Esophagus muscularis mucosa (tissue), 4 donors: ENCODE results near the gene BAIAP2. TPM values are rescaled to one million over a fixed set of nuclear protein-coding genes. Genes with fewer than 3 reads are reported as not detected.

ENCODE experiments used
- DNase-seq: peaks from one replicate; pipeline ENCODE4 v3.0.0-alpha.2; 2017; ENCODE audit errors: extremely low spot score
- H3K27ac ChIP-seq, 4 donors: fragments of 200-600 bp; sonication (generic); replicated peaks in 1 of 4; 1 replicate in 3 of 4; 2 replicates in 1 of 4; pipeline ENCODE4 v1.5.1; 2016 to 2019; ENCODE audit warnings: mild to moderate bottlenecking in 1 of 4
- H3K27me3 ChIP-seq, 4 donors: fragments of 200-600 bp; sonication (generic); one replicate each; pipeline versions ENCODE4 v1.5.1 to v1.6.0; 2016 to 2019
- H3K36me3 ChIP-seq, 4 donors: fragments of 200-600 bp; sonication (generic); one replicate each; pipeline ENCODE4 v1.5.1; 2016 to 2019
- H3K4me1 ChIP-seq, 4 donors: fragments of 200-600 bp; sonication (generic); one replicate each; pipeline ENCODE4 v1.5.1; 2016 to 2019
- H3K4me3 ChIP-seq, 4 donors: fragments of 200-600 bp; sonication (generic); 1 replicate in 2 of 4; 2 replicates in 2 of 4; pipeline ENCODE4 v1.5.1; 2016 to 2019; ENCODE audit warnings: mild to moderate bottlenecking in 4 of 4, moderate library complexity in 1 of 4
- H3K9me3 ChIP-seq, 4 donors: fragments of 200-600 bp; sonication (generic); 1 replicate in 3 of 4; 2 replicates in 1 of 4; pipeline ENCODE4 v1.5.1; 2016 to 2019
- EP300 ChIP-seq: sonication (generic); formaldehyde crosslinking; IDR thresholded peaks from one replicate; pipeline ENCODE4 v1.6.1; 2017; ENCODE audit warnings: antibody characterized with exemption
- POLR2A ChIP-seq: fragments of 450-650 bp; IDR thresholded peaks from one replicate; pipeline ENCODE4 v1.6.1; 2017; ENCODE audit warnings: antibody characterized with exemption, moderate library complexity, mild to moderate bottlenecking, low read depth
- POLR2AphosphoS5 ChIP-seq, 2 donors: sonication (generic); formaldehyde crosslinking; IDR thresholded peaks; one replicate each; pipeline ENCODE4 v1.6.1; 2017; ENCODE audit warnings: antibody characterized with exemption in 2 of 2
- WGBS: methylation state at CpG from one replicate; pipeline ENCODE4 v1.1.5; 2018; 5-methylcytosine and 5-hydroxymethylcytosine counted together
- intact Hi-C: fragments of 100-400 bp; cut with DNase I; formaldehyde crosslinking; loops from one replicate; pipeline ENCODE4 v1.15.1; 2023
- total RNA-seq, 4 donors: library from RNA; depleted of rRNA; stranded (reverse); fragments of >200 nt; gene quantifications; one replicate each; pipeline versions ENCODE4 v1.1.0 to v1.2.1, GENCODE V29; 2016
- TF ChIP-seq, protein P1 (sequence below), 3 experiments: fragments of 200-600 bp in 2 of 3; fragments of 450-650 bp in 1 of 3; sonication (generic) in 2 of 3; IDR thresholded peaks; one replicate each; pipeline ENCODE4 v1.5.1; 2017 to 2019; ENCODE audit warnings: antibody characterized with exemption in 3 of 3, mild to moderate bottlenecking in 2 of 3, moderate library complexity in 1 of 3

The BAIAP2 gene
- total RNA-seq, 4 donors from 2014 or later, result 31.1 to 54.5 (median 36.7) TPM

- TF ChIP-seq, protein P1, sequence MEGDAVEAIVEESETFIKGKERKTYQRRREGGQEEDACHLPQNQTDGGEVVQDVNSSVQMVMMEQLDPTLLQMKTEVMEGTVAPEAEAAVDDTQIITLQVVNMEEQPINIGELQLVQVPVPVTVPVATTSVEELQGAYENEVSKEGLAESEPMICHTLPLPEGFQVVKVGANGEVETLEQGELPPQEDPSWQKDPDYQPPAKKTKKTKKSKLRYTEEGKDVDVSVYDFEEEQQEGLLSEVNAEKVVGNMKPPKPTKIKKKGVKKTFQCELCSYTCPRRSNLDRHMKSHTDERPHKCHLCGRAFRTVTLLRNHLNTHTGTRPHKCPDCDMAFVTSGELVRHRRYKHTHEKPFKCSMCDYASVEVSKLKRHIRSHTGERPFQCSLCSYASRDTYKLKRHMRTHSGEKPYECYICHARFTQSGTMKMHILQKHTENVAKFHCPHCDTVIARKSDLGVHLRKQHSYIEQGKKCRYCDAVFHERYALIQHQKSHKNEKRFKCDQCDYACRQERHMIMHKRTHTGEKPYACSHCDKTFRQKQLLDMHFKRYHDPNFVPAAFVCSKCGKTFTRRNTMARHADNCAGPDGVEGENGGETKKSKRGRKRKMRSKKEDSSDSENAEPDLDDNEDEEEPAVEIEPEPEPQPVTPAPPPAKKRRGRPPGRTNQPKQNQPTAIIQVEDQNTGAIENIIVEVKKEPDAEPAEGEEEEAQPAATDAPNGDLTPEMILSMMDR (IDR thresholded peaks at IDR 0.05), result no peak
- no peak for TF ChIP-seq EP300
- no peak for TF ChIP-seq POLR2AphosphoS5 (IDR thresholded peaks at IDR 0.05)
- no peak for TF ChIP-seq POLR2A
- Histone ChIP-seq H3K9me3 (no peaks in the 10 kb centered on the region), H3K27ac (no peak overlapping the region), H3K36me3 (peaks cover 13 to 83% (median 56%) of the 10 kb centered on the region in 4 donors), H3K27me3 (no peaks in the 10 kb centered on the region), H3K4me3 (no peak overlapping the region), H3K4me1 (peaks cover 7 to 23% (median 17%) of the 10 kb centered on the region in 4 donors)
- intact Hi-C loops, result no loop called here
- no peak for DNase-seq
- 78% methylated on average over 14 of the region's 19 CpGs for WGBS
Observed at GRCh38 chr17:81114351-81115093, 79.6 kb downstream of the BAIAP2 start.

- no peak for DNase-seq
- Histone ChIP-seq H3K36me3 (peaks cover 7 to 76% (median 50%) of the 10 kb centered on the region in 4 donors), H3K27me3 (no peaks in the 10 kb centered on the region), H3K4me1 (peaks cover 10 to 30% (median 22%) of the 10 kb centered on the region in 4 donors), H3K4me3 (no peak overlapping the region), H3K9me3 (no peaks in the 10 kb centered on the region), H3K27ac (no peak overlapping the region)
- intact Hi-C loops, result no loop called here
- TF ChIP-seq POLR2AphosphoS5 (IDR thresholded peaks at IDR 0.05), result no peak
- TF ChIP-seq EP300, result no peak
- no peak for TF ChIP-seq POLR2A
- TF ChIP-seq, protein P1 (IDR thresholded peaks at IDR 0.05), result no peak
- 92% methylated on average over 2 of the region's 11 CpGs for WGBS
Observed at GRCh38 chr17:81115219-81115618, 80.3 kb downstream of the BAIAP2 start.

DNA sequence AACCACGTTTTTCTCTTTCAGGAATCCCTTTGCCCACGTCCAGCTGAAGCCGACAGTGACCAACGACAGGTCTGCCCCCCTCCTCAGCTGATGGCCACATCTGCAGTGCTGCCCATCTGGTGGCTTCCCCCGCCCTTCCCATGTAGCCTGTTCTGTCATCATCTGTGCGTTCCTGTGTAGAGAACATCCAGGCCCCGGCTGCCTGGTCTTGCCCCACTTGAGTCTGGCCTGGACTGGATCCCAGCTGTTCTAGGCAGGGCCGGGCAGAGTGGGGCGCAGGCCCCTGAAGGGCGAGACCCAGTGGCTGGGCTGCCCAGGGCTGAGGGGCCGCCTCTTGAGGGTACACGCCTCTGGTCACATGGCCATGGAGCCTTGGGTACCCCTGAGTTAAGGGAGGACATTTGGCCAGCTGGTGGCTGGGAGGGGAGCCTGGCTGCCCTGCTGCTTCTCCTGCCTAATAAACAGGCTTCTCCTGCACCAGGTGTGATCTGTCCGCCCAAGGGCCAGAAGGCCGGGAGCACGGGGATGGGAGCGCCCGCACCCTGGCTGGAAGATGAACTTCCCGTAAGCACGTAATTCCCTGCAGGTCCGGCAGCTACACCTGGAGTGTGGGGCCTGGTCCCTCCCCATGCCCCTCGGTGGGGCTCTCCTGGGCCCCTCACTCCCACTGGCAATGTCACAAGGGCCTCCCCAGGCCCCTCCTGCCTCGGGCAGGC is 81.0 kb downstream of the BAIAP2 start:
- intact Hi-C loops, result no loop called here
- no peak for DNase-seq
- no peak for TF ChIP-seq POLR2A
- no peak for TF ChIP-seq POLR2AphosphoS5 (IDR thresholded peaks at IDR 0.05)
- TF ChIP-seq EP300, result no peak
- TF ChIP-seq, protein P1 (IDR thresholded peaks at IDR 0.05), result no peak
- Histone ChIP-seq H3K9me3 (no peaks in the 10 kb centered on the region), H3K36me3 (peaks cover under 1 to 69% (median 43%) of the 10 kb centered on the region in 4 donors), H3K27ac (no peak overlapping the region), H3K27me3 (no peaks in the 10 kb centered on the region), H3K4me3 (no peak overlapping the region), H3K4me1 (peaks cover 10 to 31% (median 23%) of the 10 kb centered on the region in 4 donors)
- WGBS, result 76% methylated on average over 20 of the region's 22 CpGs

DNA sequence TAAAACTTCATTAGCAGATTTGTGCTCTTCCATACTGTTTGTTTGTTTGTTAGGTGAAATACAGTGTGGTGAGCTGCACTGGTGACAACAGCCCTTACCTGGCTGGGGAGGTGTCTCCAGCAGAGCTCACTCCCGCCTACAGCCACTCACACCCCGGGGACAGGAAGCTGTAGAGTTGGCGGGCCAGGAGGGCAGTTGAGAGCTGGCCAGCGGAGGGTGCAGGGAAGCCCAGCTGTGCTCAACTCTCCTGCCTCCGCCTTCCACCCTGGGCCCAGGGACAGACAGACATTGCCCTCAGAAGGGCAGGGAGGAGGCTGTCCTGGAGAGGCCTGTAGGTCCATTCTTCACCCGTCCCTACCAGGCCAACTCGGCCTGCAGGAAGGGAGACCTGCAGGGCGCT is 81.8 kb downstream of the BAIAP2 start:
- WGBS, result 93% methylated on average over 8 of the region's 8 CpGs
- TF ChIP-seq POLR2A (no peak), EP300 (no peak), POLR2AphosphoS5 (IDR thresholded peaks at IDR 0.05) (no peak)
- TF ChIP-seq, protein P1 (IDR thresholded peaks at IDR 0.05), result no peak
- H3K27ac ChIP-seq, result no peak overlapping the region

More for the DNA sequence above, 81.8 kb downstream of the BAIAP2 start:
- no peaks in the 10 kb centered on the region for H3K9me3 ChIP-seq
- H3K4me3 ChIP-seq, result no peak overlapping the region
- H3K4me1 ChIP-seq, result peaks cover 10 to 35% (median 23%) of the 10 kb centered on the region in 4 donors
- intact Hi-C loops, result no loop called here
- no peak for DNase-seq
- peaks cover 0 to 63% (median 36%) of the 10 kb centered on the region in 4 donors for H3K36me3 ChIP-seq
- H3K27me3 ChIP-seq, result peaks cover 0 to 2% (median 0%) of the 10 kb centered on the region in 4 donors
